ENCODE results near the gene TRPM5. TPM values are rescaled to one million over a fixed set of nuclear protein-coding genes. Genes with fewer than 3 reads are reported as not detected.

The TRPM5 gene
- total and polyA plus RNA-seq, 9 of the 15 experiments (the other 6 are each of a cell fraction or from before 2014, with no cell fraction given) = not detected

DNA sequence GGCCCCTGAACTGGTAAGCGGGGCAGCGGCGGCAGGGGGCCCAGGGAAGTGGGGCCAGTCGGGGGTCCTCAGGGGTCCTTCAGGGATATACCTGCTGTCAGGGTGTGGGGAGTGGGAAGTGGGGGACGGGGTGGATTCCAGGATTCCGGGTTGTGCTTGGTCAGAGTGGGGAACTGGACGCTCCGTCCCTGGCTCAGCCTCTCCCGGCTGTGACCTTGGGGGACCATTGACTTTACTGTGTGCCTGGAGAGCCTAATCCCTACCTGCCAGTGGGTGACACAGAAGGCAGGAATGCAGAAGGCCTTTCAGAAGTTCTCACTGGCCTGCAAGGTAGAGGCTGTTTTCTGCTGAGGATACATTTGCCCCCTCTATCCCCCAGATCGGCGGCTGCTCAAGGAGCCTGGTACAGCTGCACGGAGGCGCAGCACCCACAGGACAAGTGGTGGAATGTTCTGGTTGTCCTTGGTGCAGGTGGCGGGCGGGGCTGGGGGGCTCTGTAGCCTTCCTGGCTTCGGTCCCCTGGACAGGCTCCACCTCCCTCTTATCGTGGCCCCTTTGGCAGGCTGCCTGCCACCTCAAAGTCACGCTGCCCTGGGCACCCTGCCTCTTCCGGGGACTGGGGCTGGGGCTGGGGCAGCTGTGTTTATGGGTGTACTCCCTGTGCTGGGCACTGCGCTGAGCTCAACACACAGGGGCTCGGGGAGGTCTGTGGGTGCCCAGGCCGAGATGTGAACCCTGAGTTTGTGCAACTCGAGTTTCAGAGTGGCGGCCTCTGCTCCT is 18.9 kb upstream of the TRPM5 start:
- no peak overlapping the region for H3K4me3 ChIP-seq
- H3K9me3 ChIP-seq (replicated peaks; ENCODE audit: control insufficient read depth, insufficient read depth, low read depth, low read length) = no peaks in the 10 kb centered on the region
- FAIRE-seq (no peak), DNase-seq (ENCODE audit: extremely low read depth in 1 of 4, low spot score in 3 of 4) (no peak), ATAC-seq (no peak)
- H3K79me2 ChIP-seq (ENCODE audit: control insufficient read depth, insufficient read depth, low read length) = no peaks in the 10 kb centered on the region
- ChIA-PET CTCF (ENCODE audit: low intra/inter-chr PET ratio) (interaction anchor here (0.7 kb wide), 1 partner anchor 272 kb away, joined by 3 read pairs; no protein-coding TSS in a partner anchor), POLR2A (no interaction called here)
- H3K4me1 ChIP-seq (replicated peaks in 1 of 2; ENCODE audit: control insufficient read depth in 2 of 2, insufficient read depth in 2 of 2, low read length in 2 of 2) = peaks cover 0 to 38% of the 10 kb centered on the region in 2 experiments; a peak in 2 of 5 replicates
- in situ Hi-C loops (cut with MboI) = no loop called here
- no peak overlapping the region for H3K27ac ChIP-seq (ENCODE audit: extremely low read depth, low read depth, low read length)
- H3K9ac ChIP-seq (ENCODE audit: insufficient read depth in 1 of 2, low read depth in 2 of 2, low read length in 2 of 2) = no peak overlapping the region
- H3K36me3 ChIP-seq (ENCODE audit: control insufficient read depth, insufficient read depth, low read length) = no peaks in the 10 kb centered on the region
- no peak overlapping the region for H2AFZ ChIP-seq (ENCODE audit: low read depth, low read length)
- TF ChIP-seq ZNF23 (CRISPR knock-in tag; IDR thresholded peaks at IDR 0.05) (no peak), PCBP2 (IDR thresholded peaks at IDR 0.05; ENCODE audit: low read depth, low read length, poor library complexity, severe bottlenecking) (no peak), TAF7 (tag; IDR thresholded peaks at IDR 0.05) (no peak), CBFA2T3 (IDR thresholded peaks at IDR 0.05) (no peak), NCOR1 (IDR thresholded peaks at IDR 0.05) (no peak)
- TF ChIP-seq, protein P1, sequence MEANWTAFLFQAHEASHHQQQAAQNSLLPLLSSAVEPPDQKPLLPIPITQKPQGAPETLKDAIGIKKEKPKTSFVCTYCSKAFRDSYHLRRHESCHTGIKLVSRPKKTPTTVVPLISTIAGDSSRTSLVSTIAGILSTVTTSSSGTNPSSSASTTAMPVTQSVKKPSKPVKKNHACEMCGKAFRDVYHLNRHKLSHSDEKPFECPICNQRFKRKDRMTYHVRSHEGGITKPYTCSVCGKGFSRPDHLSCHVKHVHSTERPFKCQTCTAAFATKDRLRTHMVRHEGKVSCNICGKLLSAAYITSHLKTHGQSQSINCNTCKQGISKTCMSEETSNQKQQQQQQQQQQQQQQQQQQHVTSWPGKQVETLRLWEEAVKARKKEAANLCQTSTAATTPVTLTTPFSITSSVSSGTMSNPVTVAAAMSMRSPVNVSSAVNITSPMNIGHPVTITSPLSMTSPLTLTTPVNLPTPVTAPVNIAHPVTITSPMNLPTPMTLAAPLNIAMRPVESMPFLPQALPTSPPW (CRISPR knock-in tag; IDR thresholded peaks at IDR 0.05) = peak; percentile 44; the same call in 1 of the 2 replicates
- peaks cover 10 to 63% of the 10 kb centered on the region in 2 experiments; a peak in 4 of 5 replicates for H3K27me3 ChIP-seq (ENCODE audit: control insufficient read depth in 2 of 2, insufficient read depth in 2 of 2, low read length in 2 of 2)
- no peak overlapping the region for H3K4me2 ChIP-seq (ENCODE audit: insufficient read depth, low read length)
- peaks cover 2% of the 10 kb centered on the region for H3K9me1 ChIP-seq (ENCODE audit: control insufficient read depth, insufficient read depth, low read length)
- intact Hi-C loops (cut with micrococcal nuclease) = no loop called here
- BruUV-seq (replicated peaks) = no TSS peak
- WGBS (ENCODE audit: insufficient coverage, low coverage, missing lambda C conversion rate) = 3% methylated on average over 14 of the region's 24 CpGs
- peaks cover 8% of the 10 kb centered on the region; the same call in 1 of the 2 replicates for H4K20me1 ChIP-seq (replicated peaks; ENCODE audit: control insufficient read depth, insufficient read depth, low read length)

Data from K562 (cell line).